OCI-LY7 (cell line): ENCODE measurements around the gene ZNF587B. TPM values are rescaled to one million over a fixed set of nuclear protein-coding genes. Genes with fewer than 3 reads are reported as not detected.
A peak's percentile ranks its signal among the peaks of the same experiment; 100 is the strongest.

Experiments used
- BruUV-seq: library from RNA; stranded (reverse); fragments of 400-500 nt; replicated peaks from 2 replicates; lab custom pipeline; 2021; lab: Mats Ljungman, UMichigan
- CTCF ChIA-PET: fragments of 300-600 bp; sonication (Branson Sonifier 250); formaldehyde crosslinking; loops from one replicate; lab custom pipeline; 2022; ENCODE audit warnings: antibody characterized with exemption; ENCODE audit not compliant: unreplicated experiment; lab: Charles Lee
- POLR2A ChIA-PET: fragments of 300-600 bp; sonication (Branson Sonifier 250); formaldehyde crosslinking; loops from one replicate; lab custom pipeline; 2022; ENCODE audit warnings: antibody characterized with exemption; lab: Charles Lee
- DNase-seq: peaks from one replicate; pipeline ENCODE4 v3.0.0-alpha.2; 2015; ENCODE audit warnings: low spot score
- H2AFZ ChIP-seq: fragments of 200-600 bp; sonication (generic), shearing (Covaris generic); 2 replicates; pipeline ENCODE4 v1.6.1; 2014; ENCODE audit warnings: mild to moderate bottlenecking, antibody characterized with exemption, low read length, moderate library complexity
- H3K27ac ChIP-seq: fragments of 200-600 bp; sonication (generic); 2 replicates; pipeline ENCODE4 v1.5.1; 2014; ENCODE audit warnings: mixed run types, low read depth, mild to moderate bottlenecking, moderate library complexity, low read length, inconsistent platforms; ENCODE audit not compliant: poor library complexity, severe bottlenecking
- H3K36me3 ChIP-seq: fragments of 200-600 bp; sonication (generic); 2 replicates; pipeline ENCODE4 v1.6.1; 2014; ENCODE audit warnings: mild to moderate bottlenecking, antibody characterized with exemption, low read length, moderate library complexity, mixed read lengths; ENCODE audit not compliant: insufficient read depth
- H3K4me1 ChIP-seq: fragments of 200-600 bp; sonication (generic); 2 replicates; pipeline ENCODE4 v1.5.1; 2014; ENCODE audit warnings: mild to moderate bottlenecking, low read length; ENCODE audit not compliant: insufficient read depth, poor library complexity, severe bottlenecking
- H3K4me2 ChIP-seq: fragments of 200-600 bp; sonication (generic); 2 replicates; pipeline ENCODE4 v1.6.1; 2014; ENCODE audit warnings: mild to moderate bottlenecking, low read length
- H3K4me3 ChIP-seq: fragments of 200-600 bp; sonication (generic); 2 replicates; pipeline ENCODE4 v1.5.1; 2014; ENCODE audit warnings: mild to moderate bottlenecking, low read depth, low read length; ENCODE audit not compliant: poor library complexity, severe bottlenecking
- H3K79me2 ChIP-seq: fragments of 200-600 bp; sonication (generic); 2 replicates; pipeline ENCODE4 v1.6.1; 2016; ENCODE audit warnings: low read depth, mild to moderate bottlenecking, low read length, moderate library complexity, mixed read lengths; ENCODE audit not compliant: insufficient read depth
- H3K9me2 ChIP-seq: fragments of 200-600 bp; sonication (generic); 2 replicates; pipeline ENCODE4 v1.6.1; 2016; ENCODE audit warnings: mild to moderate bottlenecking, low read length, mixed read lengths; ENCODE audit not compliant: insufficient read depth
- H3K9me3 ChIP-seq: fragments of 200-600 bp; sonication (generic); 2 replicates; pipeline ENCODE4 v1.6.1; 2014; ENCODE audit warnings: mild to moderate bottlenecking, mixed run types, low read length, mixed read lengths
- H4K20me1 ChIP-seq: fragments of 200-600 bp; sonication (generic); 2 replicates; pipeline ENCODE4 v1.6.1; 2014; ENCODE audit warnings: mild to moderate bottlenecking, antibody characterized with exemption, low read length, moderate library complexity, mixed read lengths; ENCODE audit not compliant: insufficient read depth
- CTCF ChIP-seq: fragments of 200-600 bp; sonication (generic); conservative IDR thresholded peaks from 2 replicates; pipeline ENCODE4 v1.5.1; 2014; ENCODE audit warnings: mild to moderate bottlenecking, antibody characterized with exemption, low read length, moderate library complexity, mixed read lengths
- EZH2phosphoT487 ChIP-seq: fragments of 200-600 bp; sonication (generic); IDR thresholded peaks from 2 replicates; pipeline ENCODE4 v1.6.1; 2018; ENCODE audit warnings: low read depth, borderline replicate concordance, mild to moderate bottlenecking, mixed run types, antibody characterized with exemption, low read length, moderate library complexity, mixed read lengths
- intact Hi-C: fragments of 100-400 bp; cut with micrococcal nuclease; formaldehyde crosslinking; loops from one replicate; pipeline ENCODE4 v1.10.0; 2022; ENCODE audit not compliant: unreplicated experiment
- total RNA-seq, 2 experiments: library from RNA; depleted of rRNA in 1 of 2; stranded (reverse); fragments of >200 nt in 1 of 2; shearing (Covaris generic) in 1 of 2; gene quantifications; 2 replicates each; pipeline ENCODE4 v1.2.3, GENCODE V29; 2014 to 2022

The ZNF587B gene
- total RNA-seq, 2 experiments from 2014 or later, result 20.2 to 25.8 TPM

DNA sequence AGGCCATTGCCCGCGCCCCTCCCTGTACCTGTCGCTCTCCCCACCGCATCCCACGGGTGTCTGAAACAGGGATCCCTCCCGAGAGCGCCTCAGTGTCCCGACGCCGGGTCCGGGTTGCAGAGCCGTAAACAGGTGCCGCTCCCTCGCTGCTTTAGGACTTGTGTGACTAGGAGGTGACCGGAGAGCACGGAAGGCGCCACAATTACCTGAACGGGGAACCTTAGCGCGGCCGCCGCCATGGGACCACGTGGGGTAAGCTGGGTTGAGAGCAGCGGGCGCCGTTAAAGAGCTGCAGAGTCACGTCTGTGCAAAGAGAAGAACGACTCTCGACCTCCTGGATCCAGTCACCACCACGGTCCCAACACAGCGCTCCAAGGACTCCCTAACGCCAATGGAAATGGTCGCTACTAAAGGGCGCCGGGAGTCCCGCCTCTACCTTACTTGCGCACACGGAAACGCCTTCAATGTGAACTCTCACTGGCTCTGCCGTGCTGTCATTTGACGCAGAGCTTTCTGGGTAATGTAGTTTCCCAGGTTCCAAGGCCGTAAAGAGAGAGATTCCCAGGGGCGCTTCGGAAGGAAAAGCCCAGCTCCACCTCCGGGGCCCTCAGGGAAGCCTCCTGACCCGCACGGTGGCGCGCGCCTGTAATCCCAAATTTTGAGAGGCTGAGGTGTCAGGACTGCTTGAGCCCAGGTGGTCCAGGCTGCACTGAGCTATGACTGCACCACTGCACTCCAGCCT is 15.4 kb upstream of the ZNF587B start, which contains the start of gene ZNF552:
ZNF552 (minus strand) TSS at position 409 of the 742 bp plus-strand sequence; CDS start at position 239, 170 bp downstream.
- Histone ChIP-seq H3K9me2 (no peaks in the 10 kb centered on the region), H3K4me2 (peak within 1 kb of the TSS; percentile 78), H3K4me3 (peak within 1 kb of the TSS; percentile 96), H3K27ac (no peak within 1 kb of the TSS), H4K20me1 (no peaks in the 10 kb centered on the region), H2AFZ (peak within 1 kb of the TSS; percentile 68), H3K79me2 (peaks cover 14% of the 10 kb centered on the region), H3K9me3 (no peaks in the 10 kb centered on the region), H3K4me1 (peaks cover 28% of the 10 kb centered on the region), H3K36me3 (peaks cover 14% of the 10 kb centered on the region)
- no TSS peak for BruUV-seq
- ChIA-PET CTCF (interaction anchor here (0.6 kb wide), 1 partner anchor 747 kb away, joined by 15 read pairs; no protein-coding TSS in a partner anchor), POLR2A (no interaction called here)
- TF ChIP-seq CTCF, result no peak
- no peak for TF ChIP-seq EZH2phosphoT487
- intact Hi-C loops, result no loop called here
- peak; percentile 88 for DNase-seq

GRCh38 chr19:57815247-57816075 is 14.6 kb upstream of the ZNF587B start:
- ChIA-PET CTCF (no interaction called here), POLR2A (interaction anchor here (0.6 kb wide), 1 partner anchor 38 kb away, joined by 3 read pairs; no protein-coding TSS in a partner anchor)
- BruUV-seq, result no TSS peak
- Histone ChIP-seq H3K9me3 (no peaks in the 10 kb centered on the region), H3K9me2 (no peaks in the 10 kb centered on the region), H3K36me3 (peaks cover 15% of the 10 kb centered on the region), H3K27ac (no peak overlapping the region), H2AFZ (peak overlapping the region; percentile 68; the same call in 1 of the 2 replicates), H4K20me1 (no peaks in the 10 kb centered on the region), H3K4me1 (peaks cover 28% of the 10 kb centered on the region), H3K4me2 (peak overlapping the region; percentile 78), H3K79me2 (peaks cover 22% of the 10 kb centered on the region), H3K4me3 (peak overlapping the region; percentile 96)
- intact Hi-C loops, result no loop called here
- DNase-seq, result no peak
- TF ChIP-seq CTCF, result no peak
- no peak for TF ChIP-seq EZH2phosphoT487
